MM.1S (cell line): ENCODE measurements around the gene RAB23.
A peak's percentile ranks its signal among the peaks of the same experiment; 100 is the strongest.

Experiments
- DNase-seq: peaks from one replicate; pipeline ENCODE4 v3.0.0-alpha.2; 2015
- H2AFZ ChIP-seq: fragments of 300-600 bp; sonication (generic); 2 replicates; pipeline ENCODE4 v1.6.0; 2016; ENCODE audit warnings: antibody characterized with exemption, low read length
- H3F3A ChIP-seq: fragments of 300-600 bp; sonication (generic); 2 replicates; pipeline ENCODE4 v1.6.1; 2016; ENCODE audit warnings: mild to moderate bottlenecking, antibody characterized with exemption, low read length, moderate library complexity, mixed read lengths; ENCODE audit not compliant: insufficient read depth
- H3K27ac ChIP-seq: fragments of 300-600 bp; sonication (generic); 2 replicates; pipeline ENCODE4 v1.5.1; 2016; ENCODE audit warnings: mild to moderate bottlenecking, low read length
- H3K27me3 ChIP-seq: fragments of 300-600 bp; sonication (generic); replicated peaks from 2 replicates; pipeline ENCODE4 v1.6.0; 2016; ENCODE audit warnings: low read length; ENCODE audit not compliant: insufficient read depth
- H3K36me3 ChIP-seq: fragments of 300-600 bp; sonication (generic); replicated peaks from 2 replicates; pipeline ENCODE4 v1.6.1; 2016; ENCODE audit warnings: mild to moderate bottlenecking, low read length, mixed read lengths; ENCODE audit not compliant: insufficient read depth
- H3K4me1 ChIP-seq: fragments of 300-600 bp; sonication (generic); 2 replicates; pipeline ENCODE4 v1.6.1; 2016; ENCODE audit warnings: low read length, mixed read lengths
- H3K4me2 ChIP-seq: fragments of 300-600 bp; sonication (generic); 2 replicates; pipeline ENCODE4 v1.6.0; 2016; ENCODE audit warnings: low read depth, low read length
- H3K4me3 ChIP-seq: fragments of 300-600 bp; sonication (generic); 2 replicates; pipeline ENCODE4 v1.5.1; 2016; ENCODE audit warnings: low read length, mixed read lengths
- H3K79me2 ChIP-seq: fragments of 300-600 bp; sonication (generic); 2 replicates; pipeline ENCODE4 v1.6.1; 2016; ENCODE audit warnings: mixed run types, low read length, mixed read lengths
- H3K9ac ChIP-seq: fragments of 300-600 bp; sonication (generic); 2 replicates; pipeline ENCODE4 v1.6.1; 2016; ENCODE audit warnings: low read length, mixed read lengths
- H3K9me2 ChIP-seq: fragments of 300-600 bp; sonication (generic); replicated peaks from 2 replicates; pipeline ENCODE4 v1.6.1; 2016; ENCODE audit warnings: mild to moderate bottlenecking, low read length, mixed read lengths; ENCODE audit not compliant: insufficient read depth
- H3K9me3 ChIP-seq: fragments of 300-600 bp; sonication (generic); replicated peaks from 2 replicates; pipeline ENCODE4 v1.6.1; 2016; ENCODE audit warnings: mild to moderate bottlenecking, low read length, mixed read lengths; ENCODE audit not compliant: insufficient read depth
- H4K20me1 ChIP-seq: fragments of 300-600 bp; sonication (generic); 2 replicates; pipeline ENCODE4 v1.6.1; 2016; ENCODE audit warnings: mild to moderate bottlenecking, low read length, moderate library complexity, mixed read lengths; ENCODE audit not compliant: insufficient read depth
- EZH2 ChIP-seq: fragments of 300-600 bp; sonication (generic); optimal IDR thresholded peaks from 2 replicates; pipeline ENCODE3; 2017; ENCODE audit warnings: low read depth, mild to moderate bottlenecking, antibody characterized with exemption, low read length, mixed read lengths
- EZH2phosphoT487 ChIP-seq: fragments of 300-600 bp; sonication (generic); IDR thresholded peaks from 2 replicates; pipeline ENCODE4 v1.6.1; 2018; ENCODE audit warnings: antibody characterized with exemption, low read length
- TF ChIP-seq, protein P1 (sequence below): fragments of 300-600 bp; sonication (generic); IDR thresholded peaks from 2 replicates; pipeline ENCODE4 v1.5.1; 2016; ENCODE audit warnings: antibody characterized with exemption, low read length, mixed read lengths

Gene RAB23

GRCh38 chr6:57173886-57174510 is 48.1 kb downstream of the RAB23 start:
- Histone ChIP-seq H2AFZ (no peak overlapping the region), H3K79me2 (peaks cover 27% of the 10 kb centered on the region), H3K4me2 (peak overlapping the region; percentile 73), H3K9ac (no peak overlapping the region), H3K9me3 (no peaks in the 10 kb centered on the region), H3K27ac (no peak overlapping the region), H3K27me3 (no peaks in the 10 kb centered on the region), H3K4me1 (peaks cover 5% of the 10 kb centered on the region; the same call in 1 of the 2 replicates), H4K20me1 (no peaks in the 10 kb centered on the region), H3K36me3 (no peaks in the 10 kb centered on the region; the same call in 1 of the 2 replicates), H3K4me3 (peak overlapping the region; percentile 84), H3F3A (peaks cover 16% of the 10 kb centered on the region), H3K9me2 (no peaks in the 10 kb centered on the region)
- no peak for DNase-seq
- no peak for TF ChIP-seq EZH2phosphoT487
- TF ChIP-seq, protein P1, sequence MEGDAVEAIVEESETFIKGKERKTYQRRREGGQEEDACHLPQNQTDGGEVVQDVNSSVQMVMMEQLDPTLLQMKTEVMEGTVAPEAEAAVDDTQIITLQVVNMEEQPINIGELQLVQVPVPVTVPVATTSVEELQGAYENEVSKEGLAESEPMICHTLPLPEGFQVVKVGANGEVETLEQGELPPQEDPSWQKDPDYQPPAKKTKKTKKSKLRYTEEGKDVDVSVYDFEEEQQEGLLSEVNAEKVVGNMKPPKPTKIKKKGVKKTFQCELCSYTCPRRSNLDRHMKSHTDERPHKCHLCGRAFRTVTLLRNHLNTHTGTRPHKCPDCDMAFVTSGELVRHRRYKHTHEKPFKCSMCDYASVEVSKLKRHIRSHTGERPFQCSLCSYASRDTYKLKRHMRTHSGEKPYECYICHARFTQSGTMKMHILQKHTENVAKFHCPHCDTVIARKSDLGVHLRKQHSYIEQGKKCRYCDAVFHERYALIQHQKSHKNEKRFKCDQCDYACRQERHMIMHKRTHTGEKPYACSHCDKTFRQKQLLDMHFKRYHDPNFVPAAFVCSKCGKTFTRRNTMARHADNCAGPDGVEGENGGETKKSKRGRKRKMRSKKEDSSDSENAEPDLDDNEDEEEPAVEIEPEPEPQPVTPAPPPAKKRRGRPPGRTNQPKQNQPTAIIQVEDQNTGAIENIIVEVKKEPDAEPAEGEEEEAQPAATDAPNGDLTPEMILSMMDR = no peak
- no peak for TF ChIP-seq EZH2

GRCh38 chr6:57173056-57173885 is 48.8 kb downstream of the RAB23 start:
- Histone ChIP-seq H3K79me2 (peaks cover 26% of the 10 kb centered on the region), H3F3A (peaks cover 16% of the 10 kb centered on the region), H3K27ac (peak overlapping the region; percentile 74; the same call in 1 of the 2 replicates)

DNA sequence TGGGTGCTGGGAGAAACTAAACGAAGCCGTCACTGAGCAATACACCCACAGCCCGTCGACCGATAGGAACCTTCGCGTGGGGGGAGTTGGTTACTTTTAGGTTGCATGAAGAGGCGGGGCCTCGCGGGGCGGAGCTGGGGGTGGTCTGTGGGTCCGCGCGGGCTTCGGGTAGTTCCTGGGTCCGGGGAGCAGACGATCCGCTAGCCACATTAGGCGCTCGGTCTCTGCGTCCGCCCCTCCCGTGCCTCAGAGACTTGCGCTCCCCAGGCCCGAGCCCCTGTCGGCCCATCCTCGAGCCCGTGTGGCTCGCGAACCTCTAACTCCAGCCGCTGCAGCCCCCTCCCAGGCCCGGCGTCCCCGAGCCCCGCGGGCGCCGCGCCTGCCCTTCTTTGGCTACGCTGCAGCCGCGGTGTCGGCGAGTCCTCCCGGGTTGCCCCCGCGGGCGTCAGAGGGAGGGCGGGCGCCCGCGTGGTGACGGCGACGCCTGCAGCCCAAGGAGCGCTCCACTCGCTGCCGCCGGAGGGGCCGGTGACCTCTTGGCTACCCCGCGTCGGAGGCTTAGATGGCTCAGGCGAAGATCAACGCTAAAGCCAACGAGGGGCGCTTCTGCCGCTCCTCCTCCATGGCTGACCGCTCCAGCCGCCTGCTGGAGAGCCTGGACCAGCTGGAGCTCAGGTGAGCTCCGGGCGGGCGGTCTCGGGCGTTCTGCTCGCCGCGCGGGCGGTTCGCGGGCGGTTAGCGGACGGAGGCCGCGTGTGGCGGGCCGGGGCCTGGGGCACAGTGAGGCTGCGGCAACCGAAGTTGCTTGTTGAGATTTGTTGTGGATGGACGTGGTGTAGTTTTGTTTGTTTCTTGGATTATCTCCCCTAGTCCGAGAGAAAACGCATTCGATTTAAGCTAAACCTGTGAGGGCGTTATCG is 49.7 kb downstream of the RAB23 start, which contains the start of gene BAG2:
BAG2 (plus strand) TSS at position 191 of the 920 bp plus-strand sequence; CDS start at position 563, 372 bp downstream.
- Histone ChIP-seq H3K4me3 (peak within 1 kb of the TSS; percentile 84), H3K9me3 (no peaks in the 10 kb centered on the region), H3F3A (peaks cover 16% of the 10 kb centered on the region), H3K9ac (peak within 1 kb of the TSS; percentile 71), H3K4me2 (peak within 1 kb of the TSS; percentile 73), H3K9me2 (no peaks in the 10 kb centered on the region), H3K27ac (peak within 1 kb of the TSS; percentile 74; the same call in 1 of the 2 replicates), H4K20me1 (no peaks in the 10 kb centered on the region), H3K27me3 (no peaks in the 10 kb centered on the region), H3K36me3 (no peaks in the 10 kb centered on the region), H3K79me2 (peaks cover 25% of the 10 kb centered on the region), H3K4me1 (peaks cover 5% of the 10 kb centered on the region; the same call in 1 of the 2 replicates), H2AFZ (peak within 1 kb of the TSS; percentile 67)
- TF ChIP-seq EZH2phosphoT487 = no peak
- TF ChIP-seq EZH2 = no peak
- TF ChIP-seq, protein P1 = no peak
- DNase-seq = peak; percentile 80

More at GRCh38 chr6:57173056-57173885, 48.8 kb downstream of the RAB23 start:
- Histone ChIP-seq H3K9me2 (no peaks in the 10 kb centered on the region), H3K4me1 (peaks cover 5% of the 10 kb centered on the region; the same call in 1 of the 2 replicates), H3K4me2 (peak overlapping the region; percentile 73), H3K36me3 (no peaks in the 10 kb centered on the region; the same call in 1 of the 2 replicates), H3K9ac (peak overlapping the region; percentile 71), H3K9me3 (no peaks in the 10 kb centered on the region), H3K27me3 (no peaks in the 10 kb centered on the region), H4K20me1 (no peaks in the 10 kb centered on the region), H3K4me3 (peak overlapping the region; percentile 84), H2AFZ (peak overlapping the region; percentile 67)
- DNase-seq = peak; percentile 27
- TF ChIP-seq EZH2phosphoT487 = no peak
- TF ChIP-seq EZH2 = no peak
- TF ChIP-seq, protein P1 = no peak
